ENCODE data around the gene CHP1. TPM values are rescaled to one million over a fixed set of nuclear protein-coding genes. Genes with fewer than 3 reads are reported as not detected.
A peak's percentile ranks its signal among the peaks of the same experiment; 100 is the strongest.
"Not testable (repeated sequence)": the region's sequence is repeated elsewhere in the genome, so short reads cannot be mapped to it uniquely, and the experiment has no call there.

CHP1 gene
- polyA plus RNA-seq, 1 donor: 59.2 TPM

GRCh38 chr15:41256577-41257038, 25.5 kb downstream of the CHP1 start:
- DNase-seq: no peak

DNA sequence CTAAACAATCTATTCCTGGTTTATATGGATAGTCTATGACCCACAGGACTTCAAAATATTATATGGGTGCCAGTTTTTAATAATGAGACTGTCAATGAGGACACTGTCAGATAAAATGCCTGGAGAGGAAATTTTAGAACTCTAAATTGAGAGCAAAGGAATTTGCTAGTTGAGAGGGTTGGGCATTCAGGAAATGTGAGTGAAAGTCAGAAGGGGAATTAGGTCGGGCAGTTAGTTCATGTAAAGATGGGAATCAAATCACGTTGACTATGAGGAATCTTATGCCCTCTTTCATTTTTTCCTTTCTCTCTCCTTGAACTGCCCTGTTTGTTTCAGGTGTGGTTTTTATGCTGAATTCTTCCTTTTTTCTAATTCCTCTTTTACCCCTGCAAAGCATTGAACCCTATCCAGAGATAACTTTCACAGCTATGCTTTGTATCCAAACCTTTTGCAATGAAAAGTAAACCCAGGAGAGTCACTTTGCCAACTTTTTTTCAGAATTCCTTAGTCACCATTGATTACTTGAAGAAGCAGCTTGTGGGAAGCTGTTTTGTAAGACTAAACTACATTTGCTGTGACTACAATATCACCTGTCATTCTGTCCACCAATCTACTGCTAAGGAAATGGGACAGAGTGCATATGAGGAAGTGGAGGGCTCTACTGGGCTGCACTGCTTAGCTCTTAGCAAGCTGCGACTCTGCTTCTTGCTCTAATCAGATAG, 27.8 kb downstream of the CHP1 start:
- no peak for DNase-seq

DNA sequence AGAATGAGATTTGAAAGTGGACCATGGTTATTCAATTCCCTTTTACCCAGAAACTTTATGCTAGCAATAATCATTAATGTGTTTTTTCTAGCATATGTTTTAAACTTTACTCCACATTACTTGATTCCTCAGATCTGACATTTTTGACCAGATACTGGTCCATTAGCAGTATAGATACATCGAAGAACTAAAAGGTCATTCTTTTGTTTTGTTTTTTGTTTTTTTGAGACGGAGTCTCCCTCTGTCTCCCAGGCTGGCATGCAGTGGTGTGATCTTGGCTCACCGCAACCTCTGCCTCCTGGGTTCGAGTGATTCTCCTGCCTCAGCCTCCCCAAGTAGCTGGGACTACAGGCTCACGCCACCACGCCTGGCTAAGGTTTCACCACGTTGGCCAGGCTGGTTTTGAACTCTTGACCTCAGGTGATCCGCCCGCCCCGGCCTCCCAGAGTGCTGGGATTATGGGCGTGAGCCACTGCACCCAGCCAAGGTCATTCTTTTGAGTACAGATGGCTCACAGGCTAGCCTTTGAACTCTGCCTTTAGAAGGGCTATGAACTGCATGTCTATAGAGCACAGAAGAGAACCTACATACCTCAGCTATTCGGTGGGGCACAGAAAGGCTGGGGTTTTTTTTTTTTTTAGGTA, 28.6 kb downstream of the CHP1 start:
- no peak for DNase-seq

GRCh38 chr15:41260924-41261323, 29.9 kb downstream of the CHP1 start:
- not testable (repeated sequence) for DNase-seq

- DNase-seq: no peak
Measured at GRCh38 chr15:41262571-41262970, 31.5 kb downstream of the CHP1 start.

DNA sequence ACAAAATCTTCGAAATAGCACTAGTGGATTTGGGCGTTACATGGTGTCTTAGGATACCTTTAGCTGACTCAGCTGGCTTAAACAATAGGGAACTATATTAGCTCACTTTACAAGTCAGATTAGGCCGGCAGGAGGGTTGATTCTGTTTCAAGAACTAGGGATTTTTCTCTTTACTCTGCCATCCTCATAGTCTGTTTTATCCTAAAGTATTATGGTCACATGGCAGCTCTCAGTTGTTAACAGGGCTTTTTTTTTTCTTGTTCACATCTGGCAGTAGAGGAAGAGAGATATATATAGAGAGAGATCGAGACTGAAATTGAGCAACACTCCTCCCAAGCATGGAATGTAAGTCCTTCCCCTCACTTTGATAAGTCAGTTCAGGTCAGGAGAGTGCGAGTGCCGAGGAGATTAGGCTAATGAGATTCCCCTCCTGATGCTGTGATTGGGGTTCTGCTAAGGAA, 32.9 kb downstream of the CHP1 start:
- DNase-seq: no peak

GRCh38 chr15:41269887-41270286, 38.8 kb downstream of the CHP1 start:
- no peak for DNase-seq

DNA sequence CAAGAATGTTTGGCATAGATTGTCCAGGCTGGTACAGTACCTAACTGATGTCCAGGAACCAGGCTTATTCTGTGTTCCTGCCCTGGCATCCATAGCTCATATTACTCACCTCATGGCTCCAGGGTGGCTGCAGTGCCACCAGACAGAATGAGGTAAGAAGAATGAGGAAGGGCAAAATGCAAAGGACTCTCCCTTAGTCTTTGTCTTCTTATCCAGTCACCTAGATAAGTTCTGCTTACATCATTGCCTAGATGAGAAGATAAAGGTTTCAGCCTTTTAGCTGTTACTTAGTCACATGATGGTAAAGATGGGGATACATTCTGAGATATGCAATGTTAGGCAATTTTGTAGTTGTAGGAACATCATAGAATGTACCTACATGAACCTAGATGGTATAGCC, 45.8 kb downstream of the CHP1 start:
- no peak for DNase-seq

- DNase-seq: no peak
Measured at GRCh38 chr15:41278319-41278718, 47.3 kb downstream of the CHP1 start.

DNA sequence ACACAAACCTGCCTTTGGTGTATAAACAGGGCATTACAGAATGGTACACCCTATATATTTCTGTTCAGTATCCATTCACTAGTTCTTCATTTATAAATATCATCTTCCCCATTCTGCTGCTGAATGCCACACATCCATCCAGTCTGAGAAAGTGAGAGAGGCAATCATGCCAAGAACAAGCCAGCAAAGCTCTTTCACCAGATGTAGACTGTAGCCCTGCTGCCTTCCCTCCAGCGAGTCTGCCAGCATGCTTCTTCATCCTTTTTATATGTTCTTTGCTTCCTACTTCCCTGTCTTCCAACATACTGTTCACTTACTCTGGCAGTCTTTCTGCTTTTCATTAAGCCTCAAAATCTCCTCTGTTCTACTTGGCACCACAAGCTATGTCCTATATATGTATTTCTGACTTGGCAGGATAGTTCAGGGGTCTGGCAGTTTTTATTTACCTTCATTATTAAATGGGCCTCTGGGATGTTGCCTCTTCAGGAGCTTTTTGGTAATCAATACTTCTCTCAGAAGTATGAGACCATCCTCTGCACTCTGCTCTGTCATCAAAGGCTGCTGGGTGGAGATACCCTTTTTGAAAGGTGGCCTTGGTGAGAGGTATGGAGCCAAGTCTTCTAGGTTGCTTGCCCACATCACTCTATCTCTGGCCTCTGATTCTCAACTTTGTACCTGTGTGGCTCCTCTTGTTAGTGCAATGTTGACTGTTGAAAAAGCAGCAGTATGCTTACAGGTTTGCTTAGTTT, 48.6 kb downstream of the CHP1 start:
- no peak for DNase-seq

- no peak for DNase-seq
Measured at GRCh38 chr15:41281236-41281635, 50.2 kb downstream of the CHP1 start.

GRCh38 chr15:41282436-41282835, 51.4 kb downstream of the CHP1 start:
- not testable (repeated sequence) for DNase-seq

GRCh38 chr15:41282980-41283652, 52.0 kb downstream of the CHP1 start:
- not testable (repeated sequence) for DNase-seq

DNA sequence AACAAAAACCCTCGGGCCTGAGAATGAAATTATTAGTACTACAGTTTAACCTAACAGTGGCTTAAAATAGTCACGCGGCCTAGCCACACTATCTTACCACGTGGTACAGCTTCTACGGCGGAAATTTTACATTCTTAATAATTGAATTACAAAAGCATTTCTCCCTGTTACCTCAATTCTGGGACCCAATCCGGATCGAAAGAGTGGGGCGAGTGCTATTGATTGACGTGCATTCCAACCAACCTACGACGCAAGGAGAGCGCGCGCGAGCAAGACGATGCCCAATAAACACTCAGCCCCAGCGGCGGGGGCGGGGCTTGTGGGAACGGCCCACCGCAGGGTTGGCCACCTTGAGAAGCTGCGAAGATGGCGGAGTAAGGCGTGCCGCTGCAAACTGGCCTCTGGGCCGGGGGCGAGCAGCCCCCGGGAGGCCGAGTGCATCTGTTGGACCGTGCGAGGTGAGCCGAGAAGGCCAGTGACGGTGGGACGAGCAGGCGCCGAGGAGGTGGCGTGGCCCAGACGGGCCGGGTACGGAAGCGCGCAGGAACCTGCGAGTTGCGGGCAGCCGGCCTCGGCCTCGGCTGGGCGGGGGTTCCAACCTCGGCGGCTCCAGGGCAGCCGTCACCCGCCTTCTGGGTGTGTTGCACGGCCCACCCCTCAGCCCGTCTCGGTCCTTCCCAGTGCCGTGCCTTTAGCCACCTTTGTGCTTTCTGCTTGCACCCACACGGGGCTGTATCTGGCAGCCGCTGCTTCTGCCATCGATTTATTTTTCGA, 52.8 kb downstream of the CHP1 start:
- DNase-seq: peak; percentile 99

DNA sequence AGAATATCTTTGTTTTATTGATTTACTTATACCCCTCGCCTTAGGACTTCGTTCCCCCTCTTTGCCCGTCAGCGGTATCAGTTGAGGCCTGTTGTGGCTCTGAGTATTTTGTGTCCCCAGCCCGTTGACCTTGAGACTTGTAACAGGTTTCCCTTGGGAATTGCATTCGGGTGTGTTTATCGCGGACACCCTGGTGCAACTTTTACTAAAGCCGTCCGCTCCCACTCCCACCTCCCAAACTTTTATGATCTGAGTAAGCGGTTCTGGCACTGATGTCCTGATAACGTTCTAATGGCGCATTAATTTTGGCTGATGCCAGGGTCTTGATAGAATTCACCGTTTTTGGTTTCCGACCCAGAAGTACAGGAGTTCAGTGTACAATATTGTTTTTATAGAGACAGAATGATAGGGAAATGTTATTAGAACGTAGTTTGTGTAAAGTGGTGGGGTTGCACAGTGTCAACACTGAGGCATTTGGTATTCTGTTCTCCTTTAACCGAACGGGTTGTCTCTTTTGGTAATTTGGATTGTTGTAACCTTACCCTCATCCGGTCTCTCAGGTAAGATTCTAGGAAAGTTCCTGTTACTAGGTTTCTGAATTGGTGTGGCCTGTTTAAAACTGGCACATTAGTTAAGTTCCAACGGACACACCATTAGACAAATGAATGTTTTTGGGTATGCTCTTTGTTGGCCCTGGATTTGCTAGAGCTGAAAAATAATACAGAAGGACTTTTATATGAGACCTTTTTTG, 53.5 kb downstream of the CHP1 start:
- no peak for DNase-seq

- no peak for DNase-seq
Measured at GRCh38 chr15:41285285-41285684, 54.2 kb downstream of the CHP1 start.

DNA sequence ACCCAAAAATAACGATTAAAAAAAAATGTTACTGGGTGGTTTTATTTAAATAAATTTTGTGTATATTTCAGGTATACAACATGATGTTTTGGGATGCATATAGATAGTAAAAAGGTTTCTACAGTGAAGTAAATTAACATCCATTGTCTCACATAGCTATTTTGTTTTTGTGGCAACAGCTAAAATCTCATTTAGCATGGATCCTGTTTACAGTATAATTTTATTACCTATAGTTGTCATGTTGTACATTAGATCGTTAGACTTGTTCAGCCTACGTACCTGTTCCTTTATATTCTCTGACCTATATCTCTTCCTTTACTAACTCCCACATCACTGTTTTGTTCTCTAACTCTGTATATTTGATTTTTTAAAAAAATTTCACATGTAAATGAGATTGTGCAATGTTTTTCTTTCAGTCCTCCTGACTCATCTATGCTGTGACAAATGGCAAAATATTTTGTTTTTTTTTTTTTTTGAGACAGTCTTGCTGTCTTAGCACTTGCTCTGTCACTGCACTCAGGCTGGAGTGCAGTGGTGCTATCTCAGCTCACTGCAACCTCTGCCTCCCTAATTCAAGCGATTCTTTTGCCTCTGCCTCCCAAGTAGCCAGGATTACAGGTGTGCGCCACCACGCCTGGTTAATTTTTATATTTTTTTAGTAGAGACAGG, 55.7 kb downstream of the CHP1 start:
- DNase-seq: no peak

DNA sequence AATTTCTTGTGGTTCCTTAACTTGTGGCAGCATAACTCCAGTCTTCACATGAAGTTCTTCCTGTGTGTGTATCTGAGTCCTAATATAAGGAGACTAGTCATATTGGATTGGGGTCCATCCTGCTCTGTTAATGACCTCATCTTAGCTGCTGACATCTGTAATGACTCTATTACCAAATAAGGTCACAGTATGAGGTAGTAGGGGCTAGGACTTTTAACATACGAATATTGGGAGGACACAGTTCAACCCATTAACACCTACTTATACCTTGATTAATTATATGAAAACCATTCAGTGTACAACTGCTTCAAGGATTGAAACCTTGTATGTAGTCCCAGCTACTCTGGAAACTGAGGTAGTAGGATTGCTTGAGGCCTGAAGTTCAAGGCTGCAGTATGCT, 57.4 kb downstream of the CHP1 start:
- DNase-seq: no peak

GRCh38 chr15:41289953-41290352, 58.9 kb downstream of the CHP1 start:
- no peak for DNase-seq

DNA sequence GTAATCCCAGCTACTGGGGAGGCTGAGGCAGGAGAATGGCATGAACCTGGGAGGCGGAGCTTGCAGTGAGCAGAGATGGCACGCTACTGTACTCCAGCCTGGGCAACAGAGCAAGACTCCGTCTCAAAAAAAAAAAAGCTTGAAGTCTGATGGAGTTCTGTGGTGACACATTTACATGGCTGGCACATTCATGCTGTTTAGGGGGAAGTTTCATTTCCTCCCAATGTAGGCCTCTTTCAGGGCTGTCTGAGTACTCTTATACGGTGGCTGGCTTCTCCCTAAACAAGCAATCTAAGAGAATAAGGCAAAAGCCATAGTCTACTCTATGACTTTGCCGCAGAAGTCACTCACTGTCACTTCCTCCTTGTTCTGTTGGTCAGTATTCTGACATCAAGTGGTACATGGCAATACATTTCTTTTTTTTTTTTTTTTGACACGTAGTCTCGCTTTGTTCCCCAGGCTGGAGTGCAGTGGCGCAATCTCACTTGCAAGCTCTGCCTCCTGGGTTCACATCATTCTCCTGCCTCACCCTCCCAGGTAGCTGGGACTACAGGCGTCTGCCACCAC, 60.1 kb downstream of the CHP1 start:
- DNase-seq: no peak

All from hindlimb muscle (tissue), 1 donor.